ENCODE data around the gene SPOCD1.
A peak's percentile ranks its signal among the peaks of the same experiment; 100 is the strongest.

Gene SPOCD1

DNA sequence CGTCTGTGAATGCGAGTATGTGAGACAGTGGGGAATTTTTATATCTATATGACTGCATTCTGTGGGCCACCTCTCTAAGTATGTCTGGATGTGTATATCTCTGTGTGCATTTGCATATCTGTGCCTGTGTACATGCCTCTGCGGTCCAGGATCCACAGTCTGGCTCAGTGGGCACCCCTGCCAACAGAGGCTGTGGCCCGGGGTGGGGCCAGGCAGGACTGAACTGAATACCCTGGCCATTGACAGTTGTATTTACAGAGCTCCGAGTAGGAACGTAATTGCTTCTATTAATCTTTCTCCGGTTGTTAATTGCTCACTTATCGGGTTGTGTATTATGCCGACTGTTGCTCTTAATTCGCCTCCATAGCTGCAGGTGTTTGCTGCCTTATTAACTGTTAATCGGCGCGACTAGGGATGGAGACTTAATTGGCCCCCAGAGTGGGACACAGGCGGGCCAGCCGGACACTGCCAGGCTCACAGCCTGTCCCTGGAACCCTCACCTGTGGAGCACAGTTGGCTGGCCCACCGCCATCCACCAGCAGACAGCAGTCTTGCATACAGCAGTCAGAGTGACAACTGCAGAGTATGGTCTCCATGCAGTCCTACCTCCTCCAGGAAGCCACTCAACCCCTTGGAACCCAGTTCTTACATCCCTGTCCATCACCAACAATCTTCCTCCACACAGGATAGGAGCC is 29.3 kb downstream of the SPOCD1 start:
- no peak for DNase-seq

- DNase-seq = no peak
These were observed 29.9 kb downstream of the SPOCD1 start for GRCh38 chr1:31785947-31786290.

DNA sequence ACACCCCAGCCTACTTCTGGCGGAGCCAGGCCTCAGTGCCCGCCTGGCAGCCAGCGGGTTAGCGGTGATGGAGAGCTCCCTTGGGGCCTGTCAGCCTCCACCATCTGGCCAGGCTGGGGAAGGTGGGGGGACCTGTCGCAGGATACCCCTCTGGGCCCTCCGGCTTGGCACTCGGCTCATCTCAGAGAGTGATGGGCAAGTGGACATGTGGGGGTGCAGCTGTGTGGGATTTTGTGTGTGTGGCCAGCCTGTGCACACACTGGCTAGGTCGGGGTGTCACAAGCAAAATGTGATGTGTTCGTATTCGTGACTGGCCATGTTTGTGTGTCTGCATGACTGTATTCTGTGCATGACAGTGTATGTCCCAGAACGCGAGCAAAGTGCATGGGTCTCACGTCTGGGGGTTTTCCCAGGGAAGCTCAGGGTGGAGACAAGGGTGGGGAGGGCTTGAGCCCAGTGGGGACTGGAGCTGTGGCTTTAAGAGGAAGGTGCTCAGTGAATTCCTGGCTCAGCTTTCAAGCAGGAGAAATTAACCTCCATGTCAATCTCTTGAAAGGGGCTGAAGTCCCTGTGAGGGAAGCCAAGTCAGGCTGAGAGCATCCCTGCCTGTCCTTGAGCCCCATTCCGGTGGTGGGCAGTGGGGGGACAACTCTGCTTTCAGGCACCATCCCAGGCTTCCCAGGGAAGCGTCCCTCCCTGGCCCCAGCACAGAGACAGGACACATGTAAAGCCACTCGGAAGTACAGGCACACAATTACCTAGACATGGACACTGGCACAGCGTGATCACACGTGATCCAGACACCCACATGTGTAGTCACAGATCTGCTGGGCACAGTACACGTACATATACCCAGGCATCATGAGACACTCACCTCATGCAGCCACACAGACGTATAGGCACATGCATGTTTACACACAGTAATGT is 30.5 kb downstream of the SPOCD1 start:
- DNase-seq = no peak

GRCh38 chr1:31784356-31785019 is 31.3 kb downstream of the SPOCD1 start:
- no peak for DNase-seq

GRCh38 chr1:31783846-31784245 is 32.0 kb downstream of the SPOCD1 start:
- no peak for DNase-seq

DNA sequence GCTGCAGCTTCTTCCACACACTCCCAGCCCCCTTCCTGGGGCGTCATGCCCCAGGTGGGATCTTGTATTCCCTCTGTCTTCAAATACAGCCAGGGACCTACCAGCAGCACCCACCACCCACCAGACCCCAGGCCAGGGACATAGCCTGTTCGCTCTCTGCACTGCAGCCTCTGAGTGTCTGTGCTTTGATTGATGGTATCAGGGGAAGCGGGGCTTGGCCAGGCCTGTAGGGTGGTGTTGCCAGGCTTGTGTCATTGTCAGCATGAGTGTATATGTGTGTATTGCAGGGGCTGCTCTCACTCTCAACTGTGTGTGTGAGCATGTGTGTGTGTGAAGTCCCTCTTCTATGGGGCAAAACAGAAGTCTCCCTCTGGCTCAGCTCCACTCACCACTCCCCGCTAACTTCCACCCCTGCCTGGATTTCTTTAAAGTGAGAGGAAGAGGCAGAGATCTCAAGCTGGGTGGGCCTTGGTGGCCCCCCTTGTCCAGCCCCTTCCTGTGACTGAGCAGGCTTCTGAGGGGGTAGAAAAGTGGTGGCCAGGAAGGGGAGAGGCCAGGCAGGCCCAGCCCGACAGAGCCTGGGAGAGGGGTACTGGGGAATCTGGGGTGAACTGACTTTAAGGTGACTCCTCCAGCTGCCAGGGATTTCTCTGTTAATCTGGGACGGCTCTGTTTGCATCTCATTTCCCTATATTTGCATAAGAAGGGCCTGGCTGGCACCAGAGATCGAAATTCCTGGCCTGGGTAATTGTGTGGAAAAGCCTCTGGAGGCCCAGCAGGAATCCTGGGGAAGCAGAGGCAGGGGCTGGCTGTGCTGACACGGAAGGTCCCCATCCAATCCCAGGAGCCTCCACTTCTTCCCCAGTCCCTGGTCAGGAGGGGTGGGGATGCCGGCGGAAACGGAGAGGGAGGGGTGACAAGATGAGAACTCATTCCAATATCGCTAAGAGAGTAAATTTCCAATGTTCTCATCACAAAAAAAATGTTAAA is 33.1 kb downstream of the SPOCD1 start:
- no peak for DNase-seq

DNA sequence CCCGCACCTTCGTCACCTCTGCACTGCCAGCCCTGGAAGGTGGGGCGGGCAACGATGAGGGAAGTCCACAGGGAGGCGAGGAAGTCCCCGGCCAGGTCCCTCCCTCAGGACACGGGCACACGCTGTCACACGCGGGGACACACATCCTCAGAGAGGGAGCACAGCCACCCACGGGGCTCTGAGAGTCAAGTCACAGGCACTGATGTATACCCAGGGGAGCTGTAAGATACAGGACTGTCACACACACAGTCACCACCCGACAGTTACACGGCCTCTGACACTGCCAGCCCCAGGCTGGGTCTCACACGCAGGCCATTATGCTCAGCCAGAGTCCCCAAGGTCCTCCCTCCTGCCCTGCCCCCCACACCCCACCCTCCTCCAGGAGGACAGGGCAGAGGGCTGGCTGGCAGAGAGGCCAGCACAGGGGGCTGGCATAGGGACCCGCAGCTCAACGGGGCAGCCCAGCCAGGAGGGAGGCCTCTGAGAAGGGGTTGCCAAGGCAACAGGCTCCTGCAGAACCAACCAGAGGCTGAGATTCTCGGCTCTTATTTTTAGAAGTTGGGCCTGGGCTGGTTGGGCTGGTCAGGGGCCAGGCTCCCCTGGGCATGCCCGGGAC is 34.0 kb downstream of the SPOCD1 start:
- DNase-seq = no peak

GRCh38 chr1:31781138-31781755 is 34.6 kb downstream of the SPOCD1 start:
- DNase-seq = no peak

DNA sequence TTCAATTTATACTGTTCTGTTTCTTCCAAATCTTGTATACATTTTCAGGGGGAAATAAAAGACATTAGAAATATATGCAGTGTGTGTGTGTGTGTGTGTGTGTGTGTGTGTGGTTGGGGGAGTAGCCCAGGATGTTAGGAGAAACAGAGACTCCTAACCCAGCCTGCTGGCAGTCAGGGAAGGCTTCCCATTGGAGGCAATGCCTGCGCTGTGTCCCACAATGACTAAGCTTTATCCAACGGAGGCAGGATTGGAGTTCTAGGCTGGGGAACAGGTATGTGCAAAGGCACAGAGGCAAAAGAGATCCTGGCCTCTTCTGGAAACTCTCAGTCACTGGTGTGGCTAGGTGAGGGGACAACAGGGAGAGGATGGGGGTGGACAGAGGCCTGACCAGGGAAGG is 35.2 kb downstream of the SPOCD1 start:
- DNase-seq = no peak

GRCh38 chr1:31779687-31780086 is 36.1 kb downstream of the SPOCD1 start:
- DNase-seq = no peak

DNA sequence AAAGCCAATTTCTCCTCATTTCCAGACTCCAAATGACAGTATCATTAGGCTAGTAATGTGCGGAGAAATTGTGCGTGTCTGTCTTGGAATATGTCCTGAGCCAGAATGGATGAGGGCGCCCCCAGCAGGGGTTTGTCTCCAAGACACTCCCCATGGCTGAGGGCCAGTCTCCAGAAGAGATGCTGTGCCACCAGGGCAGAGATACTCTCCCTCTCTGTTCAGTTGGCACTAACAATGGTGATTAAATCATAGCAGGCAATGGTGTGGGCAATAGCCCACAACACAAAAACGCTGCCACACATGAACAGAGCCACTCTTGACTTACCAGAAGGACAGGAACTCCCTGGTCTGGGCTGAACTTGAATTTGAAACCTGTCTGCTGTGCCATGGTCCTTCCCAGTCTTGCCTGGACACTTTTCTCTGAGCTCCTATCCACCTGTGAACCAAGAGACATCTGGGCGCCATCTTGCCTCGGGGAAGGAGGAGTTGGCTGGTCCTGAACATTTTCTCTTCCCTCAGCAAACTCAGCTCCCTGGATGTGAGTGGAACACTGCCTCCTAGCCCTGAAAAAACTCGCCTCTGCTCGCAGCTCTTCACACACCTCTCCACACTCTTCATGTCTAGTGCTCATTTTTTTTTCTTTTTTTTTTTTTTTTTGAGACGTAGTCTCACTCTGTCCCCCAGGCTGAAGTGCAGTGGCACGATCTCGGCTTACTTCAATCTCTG is 36.9 kb downstream of the SPOCD1 start:
- no peak for DNase-seq

GRCh38 chr1:31776516-31776915 is 39.3 kb downstream of the SPOCD1 start:
- no peak for DNase-seq

DNA sequence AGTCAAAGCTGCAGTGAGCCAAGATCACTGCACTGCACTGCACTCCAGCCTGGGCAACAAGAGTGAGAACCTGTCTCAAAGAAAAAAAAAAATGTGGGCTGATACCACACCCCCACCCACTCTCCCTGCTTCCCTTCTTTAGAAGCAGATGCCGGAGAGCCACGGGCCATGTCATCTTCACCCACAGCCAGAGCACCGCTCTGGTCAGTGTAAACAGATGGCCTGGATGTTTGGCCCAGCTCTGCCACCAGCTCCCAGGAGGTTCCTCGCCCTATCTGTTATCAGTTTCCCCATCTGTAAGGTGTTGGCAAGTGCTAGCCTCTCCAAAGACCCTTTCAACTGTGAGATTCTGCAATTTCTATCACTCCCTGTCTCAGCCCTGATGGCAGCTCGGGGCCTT is 39.8 kb downstream of the SPOCD1 start:
- DNase-seq = no peak

DNA sequence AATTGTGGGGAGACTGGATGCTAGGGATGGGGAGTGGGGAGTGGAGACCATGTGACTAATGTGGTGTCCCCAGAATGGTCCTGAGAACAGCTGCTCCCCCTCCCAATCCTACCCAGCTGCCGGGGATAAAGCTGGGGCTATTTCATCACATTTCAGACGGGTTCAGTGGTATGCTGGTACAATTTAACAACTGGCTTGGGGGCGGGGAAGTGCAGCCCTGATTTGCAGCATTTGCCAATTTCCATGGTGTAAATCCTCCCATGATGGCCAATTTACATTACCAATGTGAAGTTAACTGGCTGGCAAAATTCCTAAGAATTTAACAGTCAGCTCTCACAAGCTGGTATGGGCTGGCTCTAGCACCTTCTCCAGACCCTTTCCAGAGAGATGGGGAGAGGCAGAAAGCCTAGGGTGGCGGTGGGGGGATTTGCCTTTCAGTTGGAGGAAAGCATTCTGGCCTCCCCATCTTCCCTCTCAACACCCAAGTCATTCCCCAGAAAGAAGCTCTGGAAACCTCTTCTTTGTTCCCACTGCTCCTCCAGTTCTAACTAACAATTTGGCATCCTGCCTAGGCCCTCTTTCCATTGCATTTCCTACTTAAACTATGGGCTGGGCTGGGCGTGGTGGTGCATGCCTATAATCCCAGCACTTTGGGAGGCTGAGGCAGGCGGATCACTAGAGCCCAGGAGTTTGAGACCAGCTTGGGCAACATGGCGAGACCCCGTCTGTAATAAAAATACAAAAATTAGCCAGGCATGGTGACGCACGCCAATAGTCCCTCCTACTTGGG is 40.4 kb downstream of the SPOCD1 start:
- DNase-seq = no peak

DNA sequence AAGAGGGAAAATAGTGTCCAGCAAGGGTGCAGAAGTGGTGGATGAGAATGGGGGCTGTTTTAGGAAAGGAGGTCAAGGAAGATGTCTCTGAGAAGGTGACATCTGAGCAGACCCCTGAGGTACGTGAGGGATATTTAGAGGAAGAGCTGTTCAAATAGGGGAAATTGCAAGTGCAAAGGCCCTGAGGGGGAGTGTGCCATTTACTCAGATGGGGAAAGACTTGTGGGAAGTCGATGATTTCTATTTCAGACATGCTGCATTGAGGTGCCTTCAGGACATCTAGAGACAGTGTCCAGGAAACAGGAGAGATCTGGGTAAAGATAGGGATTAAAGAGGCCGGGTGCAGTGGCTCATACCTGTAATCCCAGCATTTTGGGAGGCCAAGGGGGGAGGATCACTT is 41.3 kb downstream of the SPOCD1 start:
- DNase-seq = peak; percentile 25

DNA sequence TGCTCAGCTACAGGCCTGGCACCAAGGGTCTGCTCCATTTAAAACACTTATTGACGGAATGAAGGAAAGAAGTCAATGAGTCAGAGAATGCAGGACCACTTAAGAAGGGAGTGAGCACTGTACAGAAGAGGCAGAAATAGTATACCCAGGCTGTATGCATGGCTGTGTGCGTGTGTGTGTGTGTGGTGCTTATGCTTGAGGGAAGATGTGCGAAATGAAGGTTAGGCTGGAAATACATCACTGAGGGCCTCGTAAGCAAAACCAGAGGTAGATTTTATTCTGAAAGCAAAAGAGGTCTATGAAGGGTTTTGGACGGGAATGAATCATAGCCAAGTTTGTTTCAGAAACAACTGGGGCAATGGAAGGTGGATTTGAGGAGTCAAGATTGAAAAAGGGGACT is 42.0 kb downstream of the SPOCD1 start:
- DNase-seq = no peak

DNA sequence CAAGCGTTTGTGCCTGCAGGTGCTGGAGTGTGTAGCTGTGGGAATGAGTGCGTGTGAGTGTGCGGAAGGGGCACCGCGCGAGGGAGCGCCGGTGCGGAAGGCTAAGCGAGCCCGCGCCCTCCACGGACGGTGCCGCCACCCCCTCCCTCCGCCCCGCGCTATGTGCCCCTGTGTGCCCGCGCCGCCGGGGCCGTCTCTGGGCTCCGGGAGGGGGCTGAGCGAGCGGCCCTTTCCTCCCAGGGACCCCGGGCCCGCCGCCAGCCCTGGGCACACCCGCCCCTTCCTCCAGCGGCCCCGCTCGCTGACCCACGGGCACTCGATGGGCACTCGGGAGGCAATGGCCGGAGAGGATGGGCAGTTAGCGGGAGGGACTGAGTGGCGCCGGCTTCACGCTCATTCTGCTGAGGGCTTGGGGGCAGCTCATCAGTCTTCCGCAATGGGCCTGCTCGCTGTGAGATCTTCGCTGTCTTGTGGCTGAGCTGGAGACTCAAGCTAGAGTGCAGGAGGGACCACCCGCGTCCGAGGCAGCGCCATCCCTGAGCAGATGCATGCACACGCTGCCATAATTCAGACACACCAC is 43.1 kb downstream of the SPOCD1 start:
- no peak for DNase-seq

DNA sequence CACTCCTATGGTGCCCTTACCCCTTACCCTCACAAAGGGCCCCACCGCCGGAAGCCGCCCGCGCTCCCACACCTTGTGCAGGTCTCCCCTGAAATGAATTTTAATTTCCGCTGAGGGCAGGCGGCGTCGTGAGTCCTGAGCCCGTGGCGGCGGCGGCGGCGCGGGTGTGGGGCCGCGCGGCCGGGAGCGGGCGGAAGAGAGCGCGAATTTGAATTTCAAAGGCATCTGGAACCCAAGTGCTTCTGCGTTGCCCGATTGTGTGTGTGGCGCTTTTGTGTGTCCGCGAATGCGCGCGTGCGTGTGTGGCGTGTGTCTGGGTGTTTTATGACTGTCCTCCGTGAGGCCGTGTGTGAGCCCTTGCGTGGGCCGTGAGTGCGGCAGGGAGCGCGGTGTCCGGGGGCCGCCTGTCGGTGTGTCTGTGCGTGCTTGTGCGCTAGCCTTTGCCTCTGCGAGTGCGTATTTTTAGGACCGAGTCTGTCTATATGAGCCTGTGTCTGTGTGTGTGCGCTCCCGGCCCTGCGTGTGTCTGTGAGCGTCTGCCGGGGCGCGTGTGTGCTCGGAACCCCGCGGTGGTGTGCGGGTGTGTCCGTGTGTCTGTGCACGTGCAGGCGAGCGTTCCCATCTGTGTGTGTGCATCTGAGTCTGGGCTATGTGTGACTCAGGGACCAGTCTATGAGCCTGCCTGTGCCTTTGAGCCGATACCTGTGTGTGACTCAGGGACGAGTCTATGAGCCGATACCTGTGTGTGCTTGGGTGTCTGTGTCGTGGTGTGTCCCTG is 43.7 kb downstream of the SPOCD1 start:
- DNase-seq = no peak
